Stimulated activated CD8-positive, alpha-beta memory T cell treated with anti-CD3 and anti-CD28 coated beads, Interleukin-15, amount 100 ng/mL, for 1 hour (primary cell): Measurements from ENCODE around the gene TK1.
"Not testable (repeated sequence)": the region's sequence is repeated elsewhere in the genome, so short reads cannot be mapped to it uniquely, and the experiment has no call there.

Source experiments
- DNase-seq: peaks from one replicate; pipeline ENCODE4 v3.0.0-alpha.2; 2020; ENCODE audit warnings: low read depth

The TK1 gene

GRCh38 chr17:78176548-78177025 is 10.3 kb downstream of the TK1 start:
- DNase-seq, result peak; percentile 53

DNA sequence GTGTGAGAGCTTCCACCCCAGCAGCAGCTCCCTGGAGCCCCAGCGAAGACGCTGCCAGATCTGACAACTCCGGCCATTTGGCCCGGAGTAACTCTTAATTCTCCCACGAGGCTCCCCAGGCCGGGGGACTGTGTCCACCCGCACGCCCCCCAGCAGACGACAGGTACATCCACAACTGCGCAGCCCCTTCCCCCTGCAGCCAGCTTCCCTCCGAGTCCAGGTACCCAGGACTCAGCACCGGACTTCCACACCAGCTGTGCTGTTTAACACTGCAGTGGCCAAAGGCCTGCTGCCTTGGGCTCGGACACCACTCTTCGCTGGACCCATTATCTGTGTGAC is 11.2 kb downstream of the TK1 start:
- DNase-seq, result no peak

DNA sequence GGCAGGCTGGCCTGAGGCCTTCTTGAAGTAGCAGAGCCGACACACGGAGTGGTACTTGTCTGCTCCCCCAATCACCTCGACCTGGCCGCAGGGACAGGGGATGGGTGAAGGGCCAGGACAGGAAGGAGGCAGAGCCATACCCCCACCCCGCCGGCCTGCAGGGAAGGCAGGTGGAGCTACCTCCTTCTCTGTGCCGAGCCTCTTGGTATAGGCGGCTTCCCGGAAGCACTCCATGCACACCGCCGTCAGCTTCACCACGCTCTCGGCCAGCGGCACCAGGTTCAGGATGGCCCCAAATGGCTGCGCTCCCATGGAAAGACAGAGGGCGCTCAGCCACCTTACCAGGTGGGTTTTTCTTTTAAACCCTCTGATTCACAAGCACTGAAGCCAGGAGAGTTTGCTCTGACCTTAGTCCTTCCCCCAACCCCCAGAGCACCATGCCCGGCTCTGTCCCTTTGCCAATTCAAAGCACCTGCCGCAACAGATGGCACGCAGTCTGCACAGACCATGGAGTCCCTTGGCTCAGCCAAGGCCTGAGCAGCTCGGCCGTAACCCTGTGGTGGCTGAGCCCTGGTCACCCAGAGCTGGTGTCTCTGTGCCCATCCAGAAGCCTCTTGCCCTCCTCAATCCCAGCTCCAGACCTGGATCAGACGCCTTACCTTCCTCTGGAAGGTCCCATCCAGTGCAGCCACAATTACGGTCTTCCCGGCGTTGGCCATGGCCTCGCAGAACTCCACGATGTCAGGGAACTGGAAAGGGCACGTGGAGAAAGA is 11.8 kb downstream of the TK1 start:
- no peak for DNase-seq

- no peak for DNase-seq
Measured at GRCh38 chr17:78174346-78174869, 12.4 kb downstream of the TK1 start.

DNA sequence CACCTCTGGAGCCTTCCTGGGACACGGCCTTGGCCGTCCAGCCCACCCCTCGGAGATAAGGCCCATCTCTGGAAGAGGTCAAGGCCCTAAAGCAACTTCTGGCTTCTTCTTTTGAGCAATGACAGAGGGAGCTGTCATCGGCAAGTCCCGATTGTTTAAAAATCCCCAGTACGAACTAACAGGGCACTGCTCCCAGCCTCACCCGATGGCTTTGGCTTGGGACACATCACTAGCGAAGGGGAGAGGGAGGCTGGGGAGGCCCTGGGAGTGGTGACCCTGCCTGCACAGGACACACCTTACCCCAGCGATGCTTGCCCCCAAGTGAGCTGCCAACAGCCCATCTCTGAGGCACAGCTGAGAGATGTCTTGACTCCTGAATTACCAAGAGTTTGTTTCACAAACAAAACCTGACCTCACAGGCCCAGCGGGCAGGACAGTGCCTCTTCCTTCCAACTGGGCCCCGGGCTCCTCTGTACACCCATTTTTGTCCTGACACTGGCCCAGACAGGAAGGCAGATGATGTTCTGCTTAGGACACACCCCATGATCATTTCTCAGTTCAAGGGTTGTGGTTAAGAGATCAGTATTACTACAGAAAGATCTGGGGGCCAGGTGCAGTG is 13.6 kb downstream of the TK1 start:
- DNase-seq, result no peak

- DNase-seq, result no peak
Measured at GRCh38 chr17:78172249-78173051, 14.4 kb downstream of the TK1 start.

DNA sequence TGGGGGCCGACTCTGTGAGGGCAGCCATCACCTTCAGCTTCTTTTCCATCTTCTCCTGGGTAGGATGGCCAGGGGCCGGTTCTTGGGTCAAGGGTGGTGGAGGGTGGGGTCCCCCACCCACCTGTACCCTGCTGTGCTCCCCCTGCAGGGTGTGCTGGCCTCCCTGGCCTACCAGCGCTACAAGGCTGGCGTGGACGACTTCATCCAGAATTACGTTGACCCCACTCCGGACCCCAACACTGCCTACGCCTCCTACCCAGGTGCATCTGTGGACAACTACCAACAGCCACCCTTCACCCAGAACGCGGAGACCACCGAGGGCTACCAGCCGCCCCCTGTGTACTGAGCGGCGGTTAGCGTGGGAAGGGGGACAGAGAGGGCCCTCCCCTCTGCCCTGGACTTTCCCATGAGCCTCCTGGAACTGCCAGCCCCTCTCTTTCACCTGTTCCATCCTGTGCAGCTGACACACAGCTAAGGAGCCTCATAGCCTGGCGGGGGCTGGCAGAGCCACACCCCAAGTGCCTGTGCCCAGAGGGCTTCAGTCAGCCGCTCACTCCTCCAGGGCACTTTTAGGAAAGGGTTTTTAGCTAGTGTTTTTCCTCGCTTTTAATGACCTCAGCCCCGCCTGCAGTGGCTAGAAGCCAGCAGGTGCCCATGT is 15.1 kb downstream of the TK1 start:
- not testable (repeated sequence) for DNase-seq

GRCh38 chr17:78170692-78171590 is 15.9 kb downstream of the TK1 start:
- DNase-seq, result no peak

DNA sequence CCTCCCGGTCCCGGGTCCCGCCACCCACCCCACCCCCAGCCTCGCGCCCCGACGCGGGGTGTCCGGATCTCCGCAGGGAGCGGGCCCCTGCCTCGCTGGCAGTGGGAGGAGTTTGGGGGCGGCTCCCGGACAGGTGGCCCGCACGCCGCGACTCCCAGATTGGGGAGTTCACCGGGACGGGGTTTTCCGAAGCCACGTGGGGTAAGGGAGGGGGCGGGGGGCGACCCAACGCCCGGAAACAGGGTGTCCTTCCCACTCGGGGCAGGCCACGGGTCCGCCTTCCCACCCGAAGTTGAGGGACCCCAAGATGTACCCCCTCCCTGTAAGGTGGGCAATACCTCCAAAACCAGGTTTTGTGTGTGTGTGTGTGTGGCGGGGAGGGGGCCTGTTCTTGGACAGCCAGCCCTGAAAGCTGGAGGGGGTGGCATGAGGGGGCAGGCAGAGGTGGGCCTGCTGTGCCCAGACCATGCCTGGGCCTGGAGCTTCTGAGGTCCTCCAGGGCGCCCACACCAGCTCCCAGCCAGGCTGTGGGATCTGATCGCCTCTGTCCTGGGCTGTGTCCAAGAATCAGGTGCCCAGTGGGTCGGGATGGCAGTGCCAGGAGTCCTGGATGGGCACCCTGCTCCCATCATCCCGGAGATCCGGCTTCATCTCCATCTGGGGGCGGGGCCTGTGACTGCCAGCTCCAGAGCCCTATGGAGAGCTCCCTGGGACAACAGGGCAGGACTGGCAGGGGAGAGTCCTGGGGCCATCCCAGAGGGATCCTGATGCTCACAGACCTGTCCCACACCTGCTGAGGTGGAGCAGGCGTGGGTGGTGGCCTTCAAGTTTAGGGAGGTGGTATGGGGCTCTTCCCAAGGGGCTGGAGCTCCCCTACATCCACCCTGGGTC is 17.7 kb downstream of the TK1 start:
- no peak for DNase-seq

DNA sequence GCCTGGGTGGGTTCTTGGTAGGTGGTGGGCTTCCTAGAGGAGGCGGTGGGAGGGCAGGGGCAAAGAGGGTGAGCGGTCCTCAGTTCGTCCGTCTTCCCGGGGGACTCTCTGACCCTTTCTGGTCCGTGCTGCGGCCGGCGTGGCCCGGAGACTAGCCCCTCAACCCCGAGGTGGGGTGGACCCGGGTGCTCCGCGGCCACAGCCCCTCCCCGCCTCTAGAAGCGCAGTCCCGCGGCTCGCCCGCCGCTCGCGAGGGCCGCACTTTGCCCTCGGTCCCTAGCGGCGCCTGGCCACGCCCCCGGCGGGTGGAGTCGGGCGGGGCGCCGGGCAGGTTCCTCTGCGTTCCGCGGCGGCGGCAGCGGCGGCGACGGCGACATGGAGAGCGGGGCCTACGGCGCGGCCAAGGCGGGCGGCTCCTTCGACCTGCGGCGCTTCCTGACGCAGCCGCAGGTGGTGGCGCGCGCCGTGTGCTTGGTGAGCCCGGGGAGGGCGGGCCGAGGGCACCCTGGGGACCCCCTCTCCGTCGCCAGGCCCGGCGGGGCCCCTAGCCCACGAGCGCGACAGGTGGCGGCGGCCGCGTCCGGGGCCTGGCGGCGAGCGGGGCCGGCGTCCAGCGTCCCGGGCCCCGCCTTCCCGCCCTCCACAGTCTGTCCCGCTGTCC is 18.5 kb downstream of the TK1 start, which contains the start of gene SYNGR2:
Gene SYNGR2 (plus strand): TSS at position 340 of the 661 bp plus-strand sequence. CDS start 36 bp downstream, at position 376.
- peak; percentile 66 for DNase-seq

- DNase-seq, result no peak
Measured at GRCh38 chr17:78166416-78166815, 20.4 kb downstream of the TK1 start.

DNA sequence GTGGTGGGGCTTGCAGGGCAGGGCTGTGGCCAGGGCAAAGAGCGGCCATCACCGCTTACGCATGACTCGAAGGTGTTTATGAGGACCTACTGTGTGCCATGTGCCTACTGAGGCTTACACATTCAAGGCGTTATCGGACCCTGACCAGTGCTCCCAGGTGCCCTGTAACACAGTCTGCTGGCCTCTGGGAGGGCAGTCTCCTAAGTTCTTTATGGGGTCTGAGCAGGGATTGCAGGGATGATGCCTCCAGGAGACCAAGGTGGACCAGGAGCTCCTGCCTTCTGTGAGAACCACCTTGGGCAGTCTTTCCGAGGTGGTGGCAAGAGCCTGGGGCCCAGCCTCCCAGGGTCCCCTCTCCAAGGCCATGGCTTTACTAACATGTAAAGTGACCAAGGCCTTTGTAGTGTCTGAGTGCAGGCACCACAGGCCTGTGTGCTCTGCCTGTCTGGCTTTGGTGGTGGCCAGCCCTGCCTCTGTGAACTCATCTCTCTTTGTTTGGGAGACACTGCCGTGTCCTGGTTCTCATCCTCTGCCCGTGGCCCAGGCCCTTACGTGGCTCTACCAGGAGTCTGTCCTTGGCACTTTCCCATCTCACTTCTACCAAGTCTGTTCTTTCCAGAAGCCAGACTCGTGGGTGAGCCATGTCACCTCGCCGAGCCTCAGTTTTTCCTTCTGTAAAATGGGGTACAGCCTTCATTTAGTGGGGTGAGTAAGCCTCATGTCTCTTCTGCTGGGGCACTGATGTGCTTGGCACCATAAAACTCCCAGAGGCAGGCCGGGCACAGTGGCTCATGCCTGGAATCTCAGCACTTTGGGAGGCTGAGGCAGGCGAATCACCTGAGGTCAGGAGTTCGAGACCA is 21.9 kb downstream of the TK1 start:
- no peak for DNase-seq

GRCh38 chr17:78163881-78164747 is 22.7 kb downstream of the TK1 start:
- DNase-seq, result no peak

DNA sequence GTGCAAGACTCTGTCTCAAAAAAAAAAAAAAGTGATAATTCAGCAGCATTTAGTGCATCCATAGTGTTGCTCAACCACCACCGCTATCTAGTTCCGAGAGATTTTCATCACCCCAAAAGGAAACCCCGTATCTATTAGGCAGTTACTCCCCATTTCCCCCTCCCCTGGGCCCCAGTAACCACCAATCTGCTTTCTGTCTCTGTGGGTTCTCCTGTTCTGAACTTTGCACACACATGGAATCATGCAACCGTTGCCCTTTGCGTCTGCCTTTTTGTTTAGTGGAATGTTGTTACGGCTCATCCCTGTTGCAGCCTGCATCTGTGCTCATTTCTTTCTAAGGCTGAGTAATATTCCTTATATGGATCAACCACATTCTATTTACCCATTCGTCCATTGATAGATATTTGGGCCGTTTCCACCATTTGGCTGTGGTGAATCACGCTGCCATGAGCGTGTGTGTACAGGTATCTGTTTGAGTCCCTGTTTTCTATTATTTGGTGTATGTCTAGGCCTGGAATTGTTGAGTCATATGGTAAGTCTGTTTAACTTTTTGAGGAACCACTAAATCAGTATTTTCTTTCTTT is 27.2 kb downstream of the TK1 start:
- no peak for DNase-seq

GRCh38 chr17:78154903-78155811 is 31.7 kb downstream of the TK1 start:
- DNase-seq, result no peak

DNA sequence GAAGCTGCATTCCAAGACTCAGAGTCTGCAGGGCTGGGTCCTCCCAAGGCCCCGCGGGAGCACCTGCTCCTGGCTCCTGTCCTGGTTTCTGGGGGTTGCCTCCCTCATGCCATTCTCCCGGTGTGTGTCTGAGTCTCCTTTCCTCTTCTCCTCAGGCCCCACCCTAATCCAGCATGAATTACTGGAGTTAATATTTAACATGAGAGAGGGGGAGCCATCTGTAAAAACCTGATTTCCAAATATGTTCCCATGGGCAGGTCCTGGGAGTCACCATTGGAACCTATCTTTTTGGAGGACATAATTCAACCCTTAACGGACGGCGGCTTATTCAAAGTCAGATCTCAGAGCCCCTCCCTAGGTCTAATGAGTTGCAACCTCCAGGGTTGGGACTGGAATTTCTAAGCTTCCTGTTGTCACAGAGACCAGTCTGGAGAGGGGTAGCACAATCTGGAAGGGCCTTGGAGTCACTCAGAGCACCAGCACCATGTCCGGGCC is 35.3 kb downstream of the TK1 start:
- no peak for DNase-seq
